Measurements from ENCODE around the gene GNAI2.

GNAI2 gene

GRCh38 chr3:50297896-50298725 is 62.1 kb downstream of the GNAI2 start:
- H3K4me2 ChIP-seq (ENCODE audit: low read length) = peak overlapping the region; percentile 98
- no peaks in the 10 kb centered on the region for H3K9me3 ChIP-seq (ENCODE audit: control insufficient read depth, insufficient read depth, low read length)
- no peak overlapping the region for H3K27ac ChIP-seq (ENCODE audit: low read depth, low read length)
- peaks cover 21% of the 10 kb centered on the region for H3K4me1 ChIP-seq (ENCODE audit: control insufficient read depth, low read length)
- no peaks in the 10 kb centered on the region for H3K9me2 ChIP-seq (replicated peaks; ENCODE audit: control insufficient read depth, low read length)
- H3F3A ChIP-seq (ENCODE audit: control insufficient read depth, insufficient read depth) = peaks cover 4% of the 10 kb centered on the region; the same call in 1 of the 2 replicates
- TF ChIP-seq EZH2phosphoT487 (IDR thresholded peaks at IDR 0.05; ENCODE audit: borderline replicate concordance, low read length) = no peak
- no peaks in the 10 kb centered on the region for H4K20me1 ChIP-seq (ENCODE audit: control insufficient read depth, insufficient read depth, low read depth, low read length)
- H3K36me3 ChIP-seq (ENCODE audit: control insufficient read depth, low read length) = no peaks in the 10 kb centered on the region
- H3K27me3 ChIP-seq (ENCODE audit: control insufficient read depth, low read length) = no peaks in the 10 kb centered on the region
- 0 out of 2 replicates have a peak, but pooled peaks cover 3% of the 10 kb centered on the region for H3K79me2 ChIP-seq (ENCODE audit: control insufficient read depth, low read length)
- H3K4me3 ChIP-seq (ENCODE audit: low read length) = peak overlapping the region; percentile 98

GRCh38 chr3:50298836-50299637 is 63.0 kb downstream of the GNAI2 start, which contains the start of the genes HYAL3 and NAA80:
Gene HYAL3 (minus strand): TSS chr3:50299405. CDS start chr3:50295602, 3,803 bp downstream.
Gene NAA80 (minus strand): TSS chr3:50299405. CDS start chr3:50297463, 1,942 bp downstream.
- H4K20me1 ChIP-seq (ENCODE audit: control insufficient read depth, insufficient read depth, low read depth, low read length) = no peaks in the 10 kb centered on the region
- H3K9me2 ChIP-seq (replicated peaks; ENCODE audit: control insufficient read depth, low read length) = no peaks in the 10 kb centered on the region
- H3K27me3 ChIP-seq (ENCODE audit: control insufficient read depth, low read length) = no peaks in the 10 kb centered on the region
- H3K4me2 ChIP-seq (ENCODE audit: low read length) = peak within 1 kb of the TSS; percentile 98
- H3K36me3 ChIP-seq (ENCODE audit: control insufficient read depth, low read length) = no peaks in the 10 kb centered on the region
- H3F3A ChIP-seq (ENCODE audit: control insufficient read depth, insufficient read depth) = peaks cover 4% of the 10 kb centered on the region; the same call in 1 of the 2 replicates
- H3K27ac ChIP-seq (ENCODE audit: low read depth, low read length) = peak within 1 kb of the TSS; percentile 66
- peak within 1 kb of the TSS; percentile 98 for H3K4me3 ChIP-seq (ENCODE audit: low read length)
- H3K4me1 ChIP-seq (ENCODE audit: control insufficient read depth, low read length) = peaks cover 17% of the 10 kb centered on the region
- H3K9me3 ChIP-seq (ENCODE audit: control insufficient read depth, insufficient read depth, low read length) = no peaks in the 10 kb centered on the region
- 0 out of 2 replicates have a peak, but pooled peaks cover 3% of the 10 kb centered on the region for H3K79me2 ChIP-seq (ENCODE audit: control insufficient read depth, low read length)
- TF ChIP-seq EZH2phosphoT487 (IDR thresholded peaks at IDR 0.05; ENCODE audit: borderline replicate concordance, low read length) (no peak), CTCF (IDR thresholded peaks at IDR 0.05; ENCODE audit: low read depth, low read length, poor library complexity, severe bottlenecking) (peak; percentile 74)

GRCh38 chr3:50299638-50299928 is 63.6 kb downstream of the GNAI2 start:
- H3K4me2 ChIP-seq (ENCODE audit: low read length) = peak overlapping the region; percentile 98
- H3F3A ChIP-seq (ENCODE audit: control insufficient read depth, insufficient read depth) = peaks cover 4% of the 10 kb centered on the region; the same call in 1 of the 2 replicates
- H3K36me3 ChIP-seq (ENCODE audit: control insufficient read depth, low read length) = no peaks in the 10 kb centered on the region
- H3K27me3 ChIP-seq (ENCODE audit: control insufficient read depth, low read length) = no peaks in the 10 kb centered on the region
- TF ChIP-seq CTCF (IDR thresholded peaks at IDR 0.05; ENCODE audit: low read depth, low read length, poor library complexity, severe bottlenecking) (no peak), EZH2phosphoT487 (IDR thresholded peaks at IDR 0.05; ENCODE audit: borderline replicate concordance, low read length) (no peak)
- H4K20me1 ChIP-seq (ENCODE audit: control insufficient read depth, insufficient read depth, low read depth, low read length) = no peaks in the 10 kb centered on the region
- H3K4me1 ChIP-seq (ENCODE audit: control insufficient read depth, low read length) = peaks cover 19% of the 10 kb centered on the region
- peak overlapping the region; percentile 20 for H3K27ac ChIP-seq (ENCODE audit: low read depth, low read length)
- H3K9me2 ChIP-seq (replicated peaks; ENCODE audit: control insufficient read depth, low read length) = no peaks in the 10 kb centered on the region
- no peaks in the 10 kb centered on the region for H3K9me3 ChIP-seq (ENCODE audit: control insufficient read depth, insufficient read depth, low read length)
- H3K79me2 ChIP-seq (ENCODE audit: control insufficient read depth, low read length) = 0 out of 2 replicates have a peak, but pooled peaks cover 3% of the 10 kb centered on the region
- peak overlapping the region; percentile 98 for H3K4me3 ChIP-seq (ENCODE audit: low read length)
